ENCODE results near the gene LMOD3. TPM values are rescaled to one million over a fixed set of nuclear protein-coding genes. Genes with fewer than 3 reads are reported as not detected.

LMOD3 gene
- total and polyA plus RNA-seq, 2 of the 4 experiments (the other 2 are of a cell fraction): not detected

DNA sequence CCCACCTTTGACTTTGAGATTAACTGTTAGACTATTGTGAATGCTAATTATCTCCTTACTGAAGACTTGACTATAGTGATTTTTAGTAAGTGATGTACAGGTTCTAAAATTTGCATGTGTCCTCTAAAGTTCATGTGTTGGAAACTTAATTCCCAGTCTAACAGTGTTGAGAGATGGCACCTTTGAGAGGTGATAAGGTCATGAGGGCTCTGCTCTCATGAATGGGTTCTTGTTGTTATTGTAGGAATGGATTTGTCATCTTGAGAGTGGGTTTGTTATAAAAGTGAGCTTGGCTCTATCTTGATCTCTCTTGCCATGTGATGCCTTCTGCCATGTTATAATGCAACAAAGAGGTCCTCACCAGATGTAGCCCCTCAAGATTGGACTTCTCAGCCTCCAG, 18.9 kb upstream of the LMOD3 start:
- ATAC-seq (ENCODE audit: low read depth) (no peak), DNase-seq (no peak)
- Histone ChIP-seq H3K14ac (replicated peaks; ENCODE audit: low read depth, low read length) (no peak overlapping the region), H3K4me1 (ENCODE audit: control insufficient read depth, insufficient read depth, low read length) (peaks cover 2% of the 10 kb centered on the region), H3K27ac (ENCODE audit: insufficient read depth, low read length) (no peak overlapping the region), H4K5ac (ENCODE audit: low read depth, low read length) (no peak overlapping the region), H2BK5ac (ENCODE audit: low read depth, low read length, poor library complexity, severe bottlenecking) (no peak overlapping the region), H2BK20ac (ENCODE audit: low read depth, low read length) (no peak overlapping the region), H3K36me3 (ENCODE audit: control insufficient read depth, insufficient read depth, low read length) (no peaks in the 10 kb centered on the region), H4K8ac (ENCODE audit: low read depth in 2 of 2, low read length in 2 of 2) (no peak overlapping the region), H3K9me1 (ENCODE audit: insufficient read depth, low read length) (no peaks in the 10 kb centered on the region), H3K9ac (ENCODE audit: low read depth, low read length) (no peak overlapping the region), H2AFZ (replicated peaks; ENCODE audit: low read length, poor library complexity) (no peak overlapping the region), H2BK15ac (ENCODE audit: low read depth, low read length) (no peak overlapping the region), H3K4ac (ENCODE audit: low read depth, low read length) (no peak overlapping the region), H4K20me1 (ENCODE audit: insufficient read depth, low read length) (no peaks in the 10 kb centered on the region), H2AK5ac (ENCODE audit: low read depth, low read length) (no peak overlapping the region), H3K23ac (ENCODE audit: low read depth, low read length) (no peak overlapping the region), H3K4me2 (ENCODE audit: low read depth, low read length) (no peak overlapping the region), H4K91ac (ENCODE audit: insufficient read depth, low read depth, low read length) (no peak overlapping the region), H3K79me1 (ENCODE audit: low read depth in 1 of 2, low read length in 2 of 2) (no peaks in the 10 kb centered on the region), H3K27me3 (ENCODE audit: control insufficient read depth, insufficient read depth, low read length) (peaks cover 24% of the 10 kb centered on the region), H3K18ac (ENCODE audit: low read depth, low read length) (no peak overlapping the region), H2BK120ac (ENCODE audit: low read depth, low read length) (no peak overlapping the region), H2AK9ac (replicated peaks; ENCODE audit: low read depth, low read length, poor library complexity) (no peak overlapping the region), H3K56ac (ENCODE audit: extremely low read depth, insufficient read depth, low read length) (no peak overlapping the region), H3K9me3 (ENCODE audit: control insufficient read depth, insufficient read depth, low read length) (no peaks in the 10 kb centered on the region), H3K4me3 (ENCODE audit: insufficient read depth, low read depth, low read length) (no peak overlapping the region)
- dilution Hi-C loops (cut with HindIII; ENCODE audit: low sequenced_read_pairs, unreplicated experiment) (no loop called here), intact Hi-C loops (cut with micrococcal nuclease) (no loop called here), in situ Hi-C loops (cut with MboI; ENCODE audit: low sequenced_read_pairs) (no loop called here)
- CTCF ChIA-PET: interaction anchor here (0.6 kb wide), 1 partner anchor 282 kb away, joined by 3 read pairs; no protein-coding TSS in a partner anchor
- BruUV-seq (replicated peaks): no TSS peak
- POLR2A ChIA-PET (ENCODE audit: unreplicated experiment): no interaction called here
- TF ChIP-seq CEBPB (IDR thresholded peaks at IDR 0.05; ENCODE audit: low read depth, low read length) (no peak), RAD21 (IDR thresholded peaks at IDR 0.05; ENCODE audit: low read length) (no peak), FOS (IDR thresholded peaks at IDR 0.05; ENCODE audit: low read depth, low read length) (no peak), BHLHE40 (IDR thresholded peaks at IDR 0.05; ENCODE audit: low read depth, low read length) (no peak), SMC3 (IDR thresholded peaks at IDR 0.05; ENCODE audit: low read depth, low read length) (no peak)
- TF ChIP-seq, protein P1, sequence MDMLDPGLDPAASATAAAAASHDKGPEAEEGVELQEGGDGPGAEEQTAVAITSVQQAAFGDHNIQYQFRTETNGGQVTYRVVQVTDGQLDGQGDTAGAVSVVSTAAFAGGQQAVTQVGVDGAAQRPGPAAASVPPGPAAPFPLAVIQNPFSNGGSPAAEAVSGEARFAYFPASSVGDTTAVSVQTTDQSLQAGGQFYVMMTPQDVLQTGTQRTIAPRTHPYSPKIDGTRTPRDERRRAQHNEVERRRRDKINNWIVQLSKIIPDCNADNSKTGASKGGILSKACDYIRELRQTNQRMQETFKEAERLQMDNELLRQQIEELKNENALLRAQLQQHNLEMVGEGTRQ (IDR thresholded peaks at IDR 0.05; ENCODE audit: low read depth, low read length): no peak
- TF ChIP-seq, protein P2, sequence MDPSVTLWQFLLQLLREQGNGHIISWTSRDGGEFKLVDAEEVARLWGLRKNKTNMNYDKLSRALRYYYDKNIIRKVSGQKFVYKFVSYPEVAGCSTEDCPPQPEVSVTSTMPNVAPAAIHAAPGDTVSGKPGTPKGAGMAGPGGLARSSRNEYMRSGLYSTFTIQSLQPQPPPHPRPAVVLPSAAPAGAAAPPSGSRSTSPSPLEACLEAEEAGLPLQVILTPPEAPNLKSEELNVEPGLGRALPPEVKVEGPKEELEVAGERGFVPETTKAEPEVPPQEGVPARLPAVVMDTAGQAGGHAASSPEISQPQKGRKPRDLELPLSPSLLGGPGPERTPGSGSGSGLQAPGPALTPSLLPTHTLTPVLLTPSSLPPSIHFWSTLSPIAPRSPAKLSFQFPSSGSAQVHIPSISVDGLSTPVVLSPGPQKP (IDR thresholded peaks at IDR 0.05; ENCODE audit: borderline replicate concordance, low read depth, low read length): no peak
- TF ChIP-seq, protein P3, sequence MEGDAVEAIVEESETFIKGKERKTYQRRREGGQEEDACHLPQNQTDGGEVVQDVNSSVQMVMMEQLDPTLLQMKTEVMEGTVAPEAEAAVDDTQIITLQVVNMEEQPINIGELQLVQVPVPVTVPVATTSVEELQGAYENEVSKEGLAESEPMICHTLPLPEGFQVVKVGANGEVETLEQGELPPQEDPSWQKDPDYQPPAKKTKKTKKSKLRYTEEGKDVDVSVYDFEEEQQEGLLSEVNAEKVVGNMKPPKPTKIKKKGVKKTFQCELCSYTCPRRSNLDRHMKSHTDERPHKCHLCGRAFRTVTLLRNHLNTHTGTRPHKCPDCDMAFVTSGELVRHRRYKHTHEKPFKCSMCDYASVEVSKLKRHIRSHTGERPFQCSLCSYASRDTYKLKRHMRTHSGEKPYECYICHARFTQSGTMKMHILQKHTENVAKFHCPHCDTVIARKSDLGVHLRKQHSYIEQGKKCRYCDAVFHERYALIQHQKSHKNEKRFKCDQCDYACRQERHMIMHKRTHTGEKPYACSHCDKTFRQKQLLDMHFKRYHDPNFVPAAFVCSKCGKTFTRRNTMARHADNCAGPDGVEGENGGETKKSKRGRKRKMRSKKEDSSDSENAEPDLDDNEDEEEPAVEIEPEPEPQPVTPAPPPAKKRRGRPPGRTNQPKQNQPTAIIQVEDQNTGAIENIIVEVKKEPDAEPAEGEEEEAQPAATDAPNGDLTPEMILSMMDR (conservative IDR thresholded peaks at IDR 0.05; ENCODE audit: low read depth, low read length): no peak
